Stimulated activated CD4-positive, alpha-beta T cell treated with anti-CD3 and anti-CD28 coated beads, Interleukin-12 subunit alpha, Interleukin-12 subunit beta, amount 100 ng/mL, for 24 hours (primary cell): ENCODE results near the gene PLEKHG3.

Experiments
- DNase-seq, 2 experiments: peaks; one replicate each; pipeline ENCODE4 v3.0.0-alpha.2; 2020; ENCODE audit warnings: low read depth in 2 of 2

Gene PLEKHG3

GRCh38 chr14:64784006-64784405 lies 79.8 kb downstream of the PLEKHG3 start:
- DNase-seq, result no peak

- no peak for DNase-seq
Measured at GRCh38 chr14:64786296-64787149, 82.3 kb downstream of the PLEKHG3 start.

GRCh38 chr14:64787619-64788018 lies 83.4 kb downstream of the PLEKHG3 start:
- DNase-seq, result no peak

GRCh38 chr14:64788706-64789105 lies 84.5 kb downstream of the PLEKHG3 start:
- no peak for DNase-seq

GRCh38 chr14:64789696-64790095 lies 85.5 kb downstream of the PLEKHG3 start:
- no peak for DNase-seq

GRCh38 chr14:64790478-64790877 lies 86.3 kb downstream of the PLEKHG3 start:
- no peak for DNase-seq

- DNase-seq, result no peak
Measured at GRCh38 chr14:64792231-64792630, 88.0 kb downstream of the PLEKHG3 start.

GRCh38 chr14:64792871-64793560 lies 88.8 kb downstream of the PLEKHG3 start:
- no peak for DNase-seq

GRCh38 chr14:64795211-64795610 lies 91.0 kb downstream of the PLEKHG3 start:
- DNase-seq, result no peak

GRCh38 chr14:64795921-64796320 lies 91.7 kb downstream of the PLEKHG3 start:
- no peak for DNase-seq

GRCh38 chr14:64796369-64796768 lies 92.1 kb downstream of the PLEKHG3 start:
- no peak for DNase-seq

- no peak for DNase-seq
Measured at GRCh38 chr14:64799555-64799954, 95.3 kb downstream of the PLEKHG3 start.
